SH-SY5Y (cell line): Measurements from ENCODE around the gene SPAAR.

Source experiments
- GATA2 ChIP-seq: IDR thresholded peaks from 2 replicates; pipeline ENCODE4 v1.6.1; 2011; ENCODE audit warnings: mild to moderate bottlenecking, low read depth, low read length
- GATA3 ChIP-seq: IDR thresholded peaks from 2 replicates; pipeline ENCODE4 v1.6.1; 2011; ENCODE audit warnings: low read depth, mild to moderate bottlenecking, low read length, moderate library complexity

DNA sequence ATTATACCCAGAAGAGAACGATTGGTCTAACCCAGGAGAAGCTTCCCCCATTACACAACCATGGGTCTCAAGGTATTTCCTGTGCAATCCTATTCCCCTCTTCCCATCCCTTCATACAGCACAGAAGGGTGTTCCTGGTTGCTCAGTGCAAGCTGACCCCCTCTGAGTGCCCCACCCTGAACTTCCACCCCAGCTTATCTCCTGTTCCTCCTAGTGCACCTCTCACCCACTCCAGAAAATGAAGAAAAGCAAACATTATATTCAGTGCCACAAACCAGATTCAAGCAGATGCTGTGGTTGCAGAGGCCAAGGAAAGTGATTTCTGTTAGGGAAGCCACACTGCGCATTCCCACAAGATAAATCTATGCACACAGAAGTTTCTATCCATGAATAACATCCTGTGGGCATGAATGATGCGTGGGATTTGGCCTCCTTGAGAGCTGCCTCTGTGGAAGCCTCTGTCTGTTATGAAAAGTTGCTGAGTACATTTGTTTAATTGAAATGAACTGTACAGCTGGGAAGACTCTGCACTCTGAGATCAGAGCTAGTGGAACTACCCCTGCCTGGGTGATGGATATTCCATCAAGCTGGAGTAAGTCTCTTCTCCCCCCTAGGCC is 50.9 kb downstream of the SPAAR start:
- TF ChIP-seq GATA2: no peak
- TF ChIP-seq GATA3: no peak
